OCI-LY7 (cell line): Measurements from ENCODE around the gene HCFC1. TPM values are rescaled to one million over a fixed set of nuclear protein-coding genes. Genes with fewer than 3 reads are reported as not detected.

Experiments
- BruUV-seq: library from RNA; stranded (reverse); fragments of 400-500 nt; replicated peaks from 2 replicates; lab custom pipeline; 2021; lab: Mats Ljungman, UMichigan
- CTCF ChIA-PET: fragments of 300-600 bp; sonication (Branson Sonifier 250); formaldehyde crosslinking; loops from one replicate; lab custom pipeline; 2022; ENCODE audit warnings: antibody characterized with exemption; ENCODE audit not compliant: unreplicated experiment; lab: Charles Lee
- POLR2A ChIA-PET: fragments of 300-600 bp; sonication (Branson Sonifier 250); formaldehyde crosslinking; loops from one replicate; lab custom pipeline; 2022; ENCODE audit warnings: antibody characterized with exemption; lab: Charles Lee
- DNase-seq: peaks from one replicate; pipeline ENCODE4 v3.0.0-alpha.2; 2015; ENCODE audit warnings: low spot score
- H2AFZ ChIP-seq: fragments of 200-600 bp; sonication (generic), shearing (Covaris generic); 2 replicates; pipeline ENCODE4 v1.6.1; 2014; ENCODE audit warnings: mild to moderate bottlenecking, antibody characterized with exemption, low read length, moderate library complexity
- H3K27ac ChIP-seq: fragments of 200-600 bp; sonication (generic); 2 replicates; pipeline ENCODE4 v1.5.1; 2014; ENCODE audit warnings: mixed run types, low read depth, mild to moderate bottlenecking, moderate library complexity, low read length, inconsistent platforms; ENCODE audit not compliant: poor library complexity, severe bottlenecking
- H3K36me3 ChIP-seq: fragments of 200-600 bp; sonication (generic); 2 replicates; pipeline ENCODE4 v1.6.1; 2014; ENCODE audit warnings: mild to moderate bottlenecking, antibody characterized with exemption, low read length, moderate library complexity, mixed read lengths; ENCODE audit not compliant: insufficient read depth
- H3K4me1 ChIP-seq: fragments of 200-600 bp; sonication (generic); 2 replicates; pipeline ENCODE4 v1.5.1; 2014; ENCODE audit warnings: mild to moderate bottlenecking, low read length; ENCODE audit not compliant: insufficient read depth, poor library complexity, severe bottlenecking
- H3K4me2 ChIP-seq: fragments of 200-600 bp; sonication (generic); 2 replicates; pipeline ENCODE4 v1.6.1; 2014; ENCODE audit warnings: mild to moderate bottlenecking, low read length
- H3K4me3 ChIP-seq: fragments of 200-600 bp; sonication (generic); 2 replicates; pipeline ENCODE4 v1.5.1; 2014; ENCODE audit warnings: mild to moderate bottlenecking, low read depth, low read length; ENCODE audit not compliant: poor library complexity, severe bottlenecking
- H3K79me2 ChIP-seq: fragments of 200-600 bp; sonication (generic); 2 replicates; pipeline ENCODE4 v1.6.1; 2016; ENCODE audit warnings: low read depth, mild to moderate bottlenecking, low read length, moderate library complexity, mixed read lengths; ENCODE audit not compliant: insufficient read depth
- H3K9me2 ChIP-seq: fragments of 200-600 bp; sonication (generic); 2 replicates; pipeline ENCODE4 v1.6.1; 2016; ENCODE audit warnings: mild to moderate bottlenecking, low read length, mixed read lengths; ENCODE audit not compliant: insufficient read depth
- H3K9me3 ChIP-seq: fragments of 200-600 bp; sonication (generic); 2 replicates; pipeline ENCODE4 v1.6.1; 2014; ENCODE audit warnings: mild to moderate bottlenecking, mixed run types, low read length, mixed read lengths
- H4K20me1 ChIP-seq: fragments of 200-600 bp; sonication (generic); 2 replicates; pipeline ENCODE4 v1.6.1; 2014; ENCODE audit warnings: mild to moderate bottlenecking, antibody characterized with exemption, low read length, moderate library complexity, mixed read lengths; ENCODE audit not compliant: insufficient read depth
- EZH2phosphoT487 ChIP-seq: fragments of 200-600 bp; sonication (generic); IDR thresholded peaks from 2 replicates; pipeline ENCODE4 v1.6.1; 2018; ENCODE audit warnings: low read depth, borderline replicate concordance, mild to moderate bottlenecking, mixed run types, antibody characterized with exemption, low read length, moderate library complexity, mixed read lengths
- intact Hi-C: fragments of 100-400 bp; cut with micrococcal nuclease; formaldehyde crosslinking; loops from one replicate; pipeline ENCODE4 v1.10.0; 2022; ENCODE audit not compliant: unreplicated experiment
- total RNA-seq, 2 experiments: library from RNA; depleted of rRNA in 1 of 2; stranded (reverse); fragments of >200 nt in 1 of 2; shearing (Covaris generic) in 1 of 2; gene quantifications; 2 replicates each; pipeline ENCODE4 v1.2.3, GENCODE V29; 2014 to 2022
- TF ChIP-seq, protein P1 (sequence below): fragments of 200-600 bp; sonication (generic); conservative IDR thresholded peaks from 2 replicates; pipeline ENCODE4 v1.5.1; 2014; ENCODE audit warnings: mild to moderate bottlenecking, antibody characterized with exemption, low read length, moderate library complexity, mixed read lengths

HCFC1 gene
- total RNA-seq, 2 experiments from 2014 or later, result 64.2 to 134 TPM

DNA sequence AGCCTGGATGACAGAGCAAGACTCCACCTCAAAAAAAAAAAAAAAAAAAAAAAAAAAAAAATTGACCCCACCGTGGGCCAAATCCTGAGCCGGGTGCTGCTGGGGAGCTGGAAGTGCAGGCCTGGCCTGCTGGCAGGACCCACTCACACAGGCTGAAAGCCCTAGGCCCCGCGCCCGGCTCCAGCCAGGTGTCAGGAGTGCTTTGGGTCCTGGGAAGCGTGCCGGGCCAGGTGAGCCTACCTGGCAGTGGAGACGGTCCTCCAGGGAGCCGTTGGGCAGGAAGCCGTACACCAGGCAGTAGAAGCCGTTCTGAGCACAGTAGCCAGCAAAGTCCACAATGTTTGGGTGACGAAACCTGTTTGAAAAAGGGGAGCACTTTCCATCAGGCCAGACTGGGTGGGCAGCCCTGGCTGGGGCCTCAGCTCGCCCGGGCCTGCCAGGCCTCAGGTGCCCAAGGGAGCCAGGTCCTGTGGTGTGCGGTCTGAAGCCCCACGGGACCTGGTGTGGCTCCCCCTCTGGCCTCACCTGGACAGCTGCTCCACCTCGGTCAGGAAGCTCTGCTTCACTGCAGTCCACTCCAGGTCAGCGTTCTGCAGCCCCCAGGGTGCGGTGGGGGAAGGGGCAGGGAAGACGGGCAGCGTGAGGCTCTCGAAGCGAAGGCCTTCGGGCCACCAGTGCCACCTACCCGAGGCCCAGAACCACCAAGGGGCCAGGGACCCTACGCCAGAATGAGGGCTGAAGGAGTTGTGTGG, 46.3 kb upstream of the HCFC1 start:
- Histone ChIP-seq H3K36me3 (peaks cover 46% of the 10 kb centered on the region), H3K27ac (peak overlapping the region; percentile 69), H3K4me3 (peak overlapping the region; percentile 97), H4K20me1 (no peaks in the 10 kb centered on the region), H2AFZ (no peak overlapping the region), H3K9me3 (no peaks in the 10 kb centered on the region), H3K9me2 (no peaks in the 10 kb centered on the region; the same call in 1 of the 2 replicates), H3K79me2 (peaks cover 6% of the 10 kb centered on the region; the same call in 1 of the 2 replicates), H3K4me2 (peak overlapping the region; percentile 89), H3K4me1 (peaks cover 27% of the 10 kb centered on the region)
- BruUV-seq, result no TSS peak
- no peak for DNase-seq
- TF ChIP-seq, protein P1, sequence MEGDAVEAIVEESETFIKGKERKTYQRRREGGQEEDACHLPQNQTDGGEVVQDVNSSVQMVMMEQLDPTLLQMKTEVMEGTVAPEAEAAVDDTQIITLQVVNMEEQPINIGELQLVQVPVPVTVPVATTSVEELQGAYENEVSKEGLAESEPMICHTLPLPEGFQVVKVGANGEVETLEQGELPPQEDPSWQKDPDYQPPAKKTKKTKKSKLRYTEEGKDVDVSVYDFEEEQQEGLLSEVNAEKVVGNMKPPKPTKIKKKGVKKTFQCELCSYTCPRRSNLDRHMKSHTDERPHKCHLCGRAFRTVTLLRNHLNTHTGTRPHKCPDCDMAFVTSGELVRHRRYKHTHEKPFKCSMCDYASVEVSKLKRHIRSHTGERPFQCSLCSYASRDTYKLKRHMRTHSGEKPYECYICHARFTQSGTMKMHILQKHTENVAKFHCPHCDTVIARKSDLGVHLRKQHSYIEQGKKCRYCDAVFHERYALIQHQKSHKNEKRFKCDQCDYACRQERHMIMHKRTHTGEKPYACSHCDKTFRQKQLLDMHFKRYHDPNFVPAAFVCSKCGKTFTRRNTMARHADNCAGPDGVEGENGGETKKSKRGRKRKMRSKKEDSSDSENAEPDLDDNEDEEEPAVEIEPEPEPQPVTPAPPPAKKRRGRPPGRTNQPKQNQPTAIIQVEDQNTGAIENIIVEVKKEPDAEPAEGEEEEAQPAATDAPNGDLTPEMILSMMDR, result no peak
- no peak for TF ChIP-seq EZH2phosphoT487
- POLR2A ChIA-PET, result interaction anchor here (0.6 to 1.0 kb wide), 3 partner anchors 13 to 49 kb away, joined by 3 to 4 read pairs (median 3); no protein-coding TSS in a partner anchor
- CTCF ChIA-PET, result no interaction called here
- intact Hi-C loops, result no loop called here

DNA sequence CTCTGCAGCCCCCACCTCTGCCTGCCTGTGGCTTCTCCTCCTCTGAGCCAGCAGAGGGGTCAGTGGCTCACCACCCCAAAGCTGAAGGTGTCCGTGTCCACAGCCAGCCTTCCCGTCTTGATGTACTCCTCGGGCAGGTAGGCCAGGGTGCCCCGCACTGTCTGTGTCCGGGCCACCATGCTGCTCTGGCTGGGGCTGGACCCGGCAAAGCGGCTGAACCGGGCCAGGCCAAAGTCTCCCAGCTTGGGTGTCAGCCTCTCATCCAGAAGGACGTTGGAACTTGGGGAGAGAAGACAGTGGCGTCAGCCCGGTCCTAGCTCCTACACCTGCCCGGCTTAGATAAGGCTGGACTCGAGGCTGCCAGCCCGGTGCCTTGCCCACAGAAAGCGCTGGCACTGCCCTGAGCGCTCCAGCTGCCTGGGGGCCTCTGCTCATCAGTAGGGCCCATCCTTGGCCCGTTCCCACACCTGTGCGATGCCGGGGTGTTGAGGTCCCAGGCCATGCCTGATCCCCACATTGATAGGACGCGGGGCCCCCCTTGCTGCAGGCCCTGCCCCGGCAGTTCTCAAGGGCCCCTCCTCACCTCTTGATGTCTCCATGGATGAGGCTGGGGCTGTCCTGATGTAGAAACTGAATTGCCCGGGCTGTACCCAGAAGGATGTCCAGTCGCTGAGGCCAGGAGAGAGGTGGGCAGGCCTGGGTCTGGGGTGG, 44.9 kb upstream of the HCFC1 start:
- BruUV-seq, result no TSS peak
- CTCF ChIA-PET, result no interaction called here
- Histone ChIP-seq H2AFZ (no peak overlapping the region), H3K9me2 (no peaks in the 10 kb centered on the region; the same call in 1 of the 2 replicates), H3K79me2 (peaks cover 6% of the 10 kb centered on the region; the same call in 1 of the 2 replicates), H3K4me1 (peaks cover 19% of the 10 kb centered on the region), H4K20me1 (no peaks in the 10 kb centered on the region), H3K4me3 (no peak overlapping the region), H3K27ac (no peak overlapping the region), H3K4me2 (no peak overlapping the region), H3K36me3 (peaks cover 60% of the 10 kb centered on the region), H3K9me3 (no peaks in the 10 kb centered on the region)
- intact Hi-C loops, result no loop called here
- TF ChIP-seq, protein P1, result no peak
- TF ChIP-seq EZH2phosphoT487, result no peak
- POLR2A ChIA-PET, result no interaction called here
- DNase-seq, result no peak
